Kidney tubule cell (primary cell): ENCODE data around the gene OR1I1.
"Not testable (repeated sequence)": the region's sequence is repeated elsewhere in the genome, so short reads cannot be mapped to it uniquely, and the experiment has no call there.

ENCODE experiments used
- DNase-seq: peaks from one replicate; pipeline ENCODE4 v3.0.0-alpha.2; 2018; ENCODE audit warnings: low spot score

Gene OR1I1

GRCh38 chr19:15081911-15082310 lies at the start of gene OR1I1:
Gene OR1I1 (plus strand): TSS chr19:15082211. CDS start chr19:15087066, 4,855 bp downstream.
- no peak for DNase-seq

- DNase-seq = no peak
These were observed 46.2 kb upstream of the OR1I1 start for GRCh38 chr19:15035795-15036311.

- no peak for DNase-seq
These were observed 44.4 kb upstream of the OR1I1 start for GRCh38 chr19:15037586-15037985.

GRCh38 chr19:15038294-15038693 lies 43.7 kb upstream of the OR1I1 start:
- DNase-seq = no peak

- no peak for DNase-seq
These were observed 40.0 kb upstream of the OR1I1 start for GRCh38 chr19:15042003-15042402.

- DNase-seq = no peak
These were observed 39.2 kb upstream of the OR1I1 start for GRCh38 chr19:15042826-15043225.

GRCh38 chr19:15045506-15045905 lies 36.5 kb upstream of the OR1I1 start:
- DNase-seq = no peak

- DNase-seq = no peak
These were observed 34.3 kb upstream of the OR1I1 start for GRCh38 chr19:15047680-15048079.

- DNase-seq = no peak
These were observed 33.9 kb upstream of the OR1I1 start for GRCh38 chr19:15048128-15048527.

- DNase-seq = no peak
These were observed 33.0 kb upstream of the OR1I1 start, which contains the start of gene CASP14 for GRCh38 chr19:15048885-15049541. Gene CASP14 (plus strand): TSS chr19:15049480. CDS start chr19:15052252, 2,772 bp downstream.

- no peak for DNase-seq
These were observed 31.4 kb upstream of the OR1I1 start for GRCh38 chr19:15050639-15051038.

GRCh38 chr19:15062036-15062435 lies 20.0 kb upstream of the OR1I1 start:
- no peak for DNase-seq

GRCh38 chr19:15070386-15070785 lies 11.6 kb upstream of the OR1I1 start:
- DNase-seq = peak; percentile 13

GRCh38 chr19:15072930-15073647 lies 8.9 kb upstream of the OR1I1 start:
- DNase-seq = peak; percentile 52

GRCh38 chr19:15074371-15074770 lies 7.6 kb upstream of the OR1I1 start:
- DNase-seq = no peak

- DNase-seq = no peak
These were observed 6.2 kb upstream of the OR1I1 start for GRCh38 chr19:15075806-15076205.

- DNase-seq = not testable (repeated sequence)
These were observed 2.0 kb upstream of the OR1I1 start for GRCh38 chr19:15080002-15080401.

GRCh38 chr19:15087182-15087581 lies 5.2 kb downstream of the OR1I1 start:
- DNase-seq = no peak

GRCh38 chr19:15091918-15092753 lies 10.1 kb downstream of the OR1I1 start:
- peak; percentile 69 for DNase-seq

GRCh38 chr19:15093001-15093400 lies 11.0 kb downstream of the OR1I1 start:
- no peak for DNase-seq

- no peak for DNase-seq
These were observed 14.2 kb downstream of the OR1I1 start for GRCh38 chr19:15096223-15096622.

- DNase-seq = not testable (repeated sequence)
These were observed 16.0 kb downstream of the OR1I1 start for GRCh38 chr19:15097980-15098379.
